ENCODE results near the gene NEDD9.

- TF ChIP-seq, protein P1, sequence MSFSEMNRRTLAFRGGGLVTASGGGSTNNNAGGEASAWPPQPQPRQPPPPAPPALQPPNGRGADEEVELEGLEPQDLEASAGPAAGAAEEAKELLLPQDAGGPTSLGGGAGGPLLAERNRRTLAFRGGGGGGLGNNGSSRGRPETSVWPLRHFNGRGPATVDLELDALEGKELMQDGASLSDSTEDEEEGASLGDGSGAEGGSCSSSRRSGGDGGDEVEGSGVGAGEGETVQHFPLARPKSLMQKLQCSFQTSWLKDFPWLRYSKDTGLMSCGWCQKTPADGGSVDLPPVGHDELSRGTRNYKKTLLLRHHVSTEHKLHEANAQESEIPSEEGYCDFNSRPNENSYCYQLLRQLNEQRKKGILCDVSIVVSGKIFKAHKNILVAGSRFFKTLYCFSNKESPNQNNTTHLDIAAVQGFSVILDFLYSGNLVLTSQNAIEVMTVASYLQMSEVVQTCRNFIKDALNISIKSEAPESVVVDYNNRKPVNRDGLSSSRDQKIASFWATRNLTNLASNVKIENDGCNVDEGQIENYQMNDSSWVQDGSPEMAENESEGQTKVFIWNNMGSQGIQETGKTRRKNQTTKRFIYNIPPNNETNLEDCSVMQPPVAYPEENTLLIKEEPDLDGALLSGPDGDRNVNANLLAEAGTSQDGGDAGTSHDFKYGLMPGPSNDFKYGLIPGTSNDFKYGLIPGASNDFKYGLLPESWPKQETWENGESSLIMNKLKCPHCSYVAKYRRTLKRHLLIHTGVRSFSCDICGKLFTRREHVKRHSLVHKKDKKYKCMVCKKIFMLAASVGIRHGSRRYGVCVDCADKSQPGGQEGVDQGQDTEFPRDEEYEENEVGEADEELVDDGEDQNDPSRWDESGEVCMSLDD (CRISPR knock-in tag; IDR thresholded peaks at IDR 0.05; ENCODE audit: borderline replicate concordance): no peak
- no peak for TF ChIP-seq EZH2 (conservative IDR thresholded peaks at IDR 0.05; ENCODE audit: low read depth, low read length)
- TF ChIP-seq FOXK2 (IDR thresholded peaks at IDR 0.05): no peak
- no peak for TF ChIP-seq ZSCAN29 (CRISPR knock-in tag; conservative IDR thresholded peaks at IDR 0.05)
- TF ChIP-seq ZNF839 (CRISPR knock-in tag; IDR thresholded peaks at IDR 0.05; ENCODE audit: borderline replicate concordance): no peak
- no peak for TF ChIP-seq ZNF713 (CRISPR knock-in tag; IDR thresholded peaks at IDR 0.05)
- TF ChIP-seq PHF5A (CRISPR knock-in tag; IDR thresholded peaks at IDR 0.05; ENCODE audit: low read depth, unreplicated experiment): no peak
- no peak for TF ChIP-seq NFE2L2 (IDR thresholded peaks at IDR 0.05; ENCODE audit: low read length)
- TF ChIP-seq SMC3 (IDR thresholded peaks at IDR 0.05; ENCODE audit: low read length): no peak
- TF ChIP-seq KDM5A (IDR thresholded peaks at IDR 0.05; ENCODE audit: borderline replicate concordance, low read length): no peak
Measured at GRCh38 chr6:11179088-11179418, 53.4 kb downstream of the NEDD9 start.

Measured in HepG2 (cell line).